ENCODE data around the gene NCOA7. TPM values are rescaled to one million over a fixed set of nuclear protein-coding genes. Genes with fewer than 3 reads are reported as not detected.
"Not testable (repeated sequence)": the region's sequence is repeated elsewhere in the genome, so short reads cannot be mapped to it uniquely, and the experiment has no call there.

NCOA7 gene
- total RNA-seq, 1 donor from 2014 or later, result 53.7 TPM

DNA sequence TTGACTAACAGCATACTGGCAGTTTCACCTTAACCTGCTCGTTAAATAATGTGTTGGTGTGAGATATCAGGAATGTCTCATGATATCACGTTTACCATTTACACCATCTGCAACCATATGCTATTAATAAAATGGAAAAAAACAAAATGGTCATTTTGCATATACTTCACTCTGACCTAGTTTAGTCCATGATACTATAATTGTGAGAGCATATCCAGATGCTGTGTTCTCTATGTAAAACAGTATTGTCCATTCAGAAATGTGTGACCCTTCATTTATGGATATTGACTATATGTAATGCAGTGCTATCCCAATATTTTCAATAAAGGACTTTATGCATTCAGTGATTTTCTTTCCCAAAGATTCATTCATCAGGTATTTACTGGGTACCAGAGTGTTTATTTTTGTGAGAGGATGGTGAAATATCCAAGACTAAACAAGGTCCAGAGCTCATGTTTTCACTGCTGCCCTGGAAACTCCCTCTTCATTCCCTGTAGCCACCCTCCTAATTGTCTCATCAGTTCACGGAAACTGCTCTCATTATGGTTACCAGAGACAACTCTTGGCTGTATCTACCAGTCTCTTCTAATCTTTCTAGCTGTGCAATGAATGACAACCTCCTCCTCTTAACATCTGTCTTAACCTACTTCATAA lies 140.1 kb downstream of the NCOA7 start:
- Mint-ChIP-seq H3K4me3 (no peak overlapping the region), H3K27me3 (no peaks in the 10 kb centered on the region), H3K9me3 (peaks cover 4% of the 10 kb centered on the region), H3K4me1 (peaks cover 24% of the 10 kb centered on the region), H3K27ac (peak overlapping the region; percentile 54), H3K36me3 (ENCODE audit: low read depth) (peaks cover 55% of the 10 kb centered on the region)
- no peak for DNase-seq
- intact Hi-C loops (cut with micrococcal nuclease), result loop anchor here (1.0 kb wide), 1 partner anchor 8 kb away; no protein-coding TSS in a partner anchor

DNA sequence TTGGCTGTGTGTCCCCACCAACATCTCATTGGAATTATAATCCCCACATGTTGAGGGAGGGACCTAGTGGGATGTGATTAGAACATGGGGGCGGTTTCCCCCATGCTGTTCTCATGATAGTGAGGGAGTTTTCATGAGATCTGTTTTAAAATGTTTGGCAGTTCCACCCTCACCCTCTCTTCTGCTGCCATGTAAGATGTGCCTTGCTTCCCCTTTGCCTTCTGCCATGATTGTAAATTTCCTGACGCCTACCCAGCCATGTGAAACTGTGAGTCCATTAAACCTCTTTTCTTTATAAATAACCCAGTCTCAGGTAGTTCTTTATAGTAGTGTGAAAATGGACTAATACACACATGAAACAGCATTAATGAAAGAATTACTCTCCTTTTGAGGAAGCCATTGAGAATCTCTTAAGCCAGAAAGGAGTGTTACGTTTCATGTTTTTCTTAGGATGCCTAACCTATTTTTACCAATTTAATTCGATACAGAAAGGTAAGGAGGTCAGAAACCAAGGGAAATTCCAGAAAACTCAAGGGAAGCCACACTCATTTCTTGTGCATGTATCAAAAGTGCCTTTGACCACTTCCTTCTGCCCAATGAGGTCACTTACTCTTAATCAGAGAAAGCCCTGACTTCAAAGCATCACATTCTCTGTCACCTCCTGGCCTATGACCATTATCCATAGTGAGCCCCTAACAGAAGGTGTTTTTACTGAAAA lies 141.1 kb downstream of the NCOA7 start:
- peaks cover 48% of the 10 kb centered on the region for H3K36me3 Mint-ChIP-seq (ENCODE audit: low read depth)
- H3K4me1 Mint-ChIP-seq, result peaks cover 18% of the 10 kb centered on the region
- H3K9me3 Mint-ChIP-seq, result peaks cover 4% of the 10 kb centered on the region
- DNase-seq, result no peak
- no peaks in the 10 kb centered on the region for H3K27me3 Mint-ChIP-seq
- H3K27ac Mint-ChIP-seq, result peak overlapping the region; percentile 2
- intact Hi-C loops (cut with micrococcal nuclease), result loop anchor here (1.0 kb wide), 1 partner anchor 9 kb away; no protein-coding TSS in a partner anchor
- no peak overlapping the region for H3K4me3 Mint-ChIP-seq

DNA sequence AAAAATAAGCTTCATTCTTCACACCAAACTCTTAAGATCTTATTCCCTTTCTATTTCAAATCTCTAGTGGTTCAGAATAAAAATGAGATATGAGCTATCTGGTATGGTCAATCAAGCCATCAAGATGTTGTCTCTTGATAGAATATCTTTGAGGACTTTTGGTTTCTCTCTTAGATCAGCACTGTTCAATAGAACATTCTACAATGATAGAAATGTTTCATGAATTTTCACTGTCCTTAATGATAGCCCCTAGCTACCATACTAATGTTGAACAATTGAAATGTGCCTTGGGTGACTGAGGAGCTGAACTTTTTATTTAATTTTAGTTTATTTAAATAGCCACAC lies 141.7 kb downstream of the NCOA7 start:
- no peaks in the 10 kb centered on the region for H3K27me3 Mint-ChIP-seq
- no peak overlapping the region for H3K4me3 Mint-ChIP-seq
- H3K9me3 Mint-ChIP-seq, result peaks cover 4% of the 10 kb centered on the region
- intact Hi-C loops (cut with micrococcal nuclease), result no loop called here
- H3K27ac Mint-ChIP-seq, result no peak overlapping the region
- DNase-seq, result no peak
- peaks cover 46% of the 10 kb centered on the region for H3K36me3 Mint-ChIP-seq (ENCODE audit: low read depth)
- H3K4me1 Mint-ChIP-seq, result peaks cover 17% of the 10 kb centered on the region

DNA sequence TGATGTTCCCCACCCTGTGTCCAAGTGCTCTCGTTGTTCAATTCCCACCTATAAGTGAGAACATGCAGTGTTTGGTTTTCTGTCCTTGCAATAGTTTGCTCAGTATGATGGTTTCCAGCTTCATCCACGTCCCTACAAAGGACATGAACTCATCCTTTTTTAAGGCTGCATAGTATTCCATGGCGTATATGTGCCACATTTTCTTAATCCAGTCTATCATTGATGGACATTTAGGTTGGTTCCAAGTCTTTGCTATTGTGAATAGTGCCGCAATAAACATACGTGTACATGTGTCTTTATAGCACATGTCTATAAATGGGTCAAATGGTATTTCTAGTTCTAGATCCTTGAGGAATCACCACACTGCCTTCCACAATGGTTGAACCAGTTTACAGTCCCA lies 144.8 kb downstream of the NCOA7 start:
- Mint-ChIP-seq H3K36me3 (ENCODE audit: low read depth) (peaks cover 27% of the 10 kb centered on the region), H3K4me1 (peaks cover 22% of the 10 kb centered on the region)
- H3K9me3 Mint-ChIP-seq; H3K27me3 Mint-ChIP-seq; H3K4me3 Mint-ChIP-seq; DNase-seq; H3K27ac Mint-ChIP-seq; intact Hi-C loops (cut with micrococcal nuclease): not testable (repeated sequence)

DNA sequence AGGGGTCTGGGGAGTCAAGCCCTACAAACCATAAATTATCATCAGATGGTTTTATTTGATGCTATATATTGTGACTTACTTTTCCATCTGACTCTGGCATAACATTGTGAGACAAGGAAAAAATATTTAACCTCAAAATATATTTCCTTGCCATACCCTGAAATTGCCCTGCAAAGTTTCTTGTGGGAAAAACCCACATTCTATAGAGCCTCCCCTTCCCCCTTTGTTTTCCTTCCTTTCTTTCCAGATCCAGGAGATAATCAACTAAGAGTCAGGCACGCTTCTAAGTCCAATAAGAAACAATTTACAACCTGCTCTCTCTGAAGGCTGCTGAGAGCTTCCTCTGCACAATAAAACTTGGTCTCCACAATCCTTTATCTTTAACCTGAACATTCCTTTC lies 148.3 kb downstream of the NCOA7 start:
- H3K27ac Mint-ChIP-seq, result no peak overlapping the region

DNA sequence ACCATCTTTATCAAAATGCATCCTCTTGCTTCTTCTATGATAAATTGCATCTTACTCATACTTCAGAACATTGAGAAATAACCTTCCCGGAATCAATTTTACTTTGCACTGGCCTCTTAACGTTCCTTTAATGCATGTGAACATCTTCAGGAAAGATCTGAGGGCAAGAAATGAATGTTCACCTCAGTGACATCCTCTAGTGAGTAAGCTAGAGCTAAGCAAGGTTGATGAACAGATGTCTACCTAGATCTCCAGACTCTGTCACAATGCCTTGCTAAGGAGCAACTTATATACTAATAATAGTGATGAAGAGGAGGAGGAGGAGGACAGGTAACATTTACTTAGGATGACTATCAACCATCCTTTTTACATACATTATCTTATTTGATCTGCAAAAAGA lies 149.0 kb downstream of the NCOA7 start:
- Mint-ChIP-seq H3K36me3 (ENCODE audit: low read depth) (no peaks in the 10 kb centered on the region), H3K9me3 (no peaks in the 10 kb centered on the region), H3K27ac (no peak overlapping the region), H3K4me1 (peaks cover 16% of the 10 kb centered on the region), H3K4me3 (no peak overlapping the region), H3K27me3 (peaks cover 10% of the 10 kb centered on the region)
- intact Hi-C loops (cut with micrococcal nuclease), result no loop called here
- DNase-seq, result no peak

More for the DNA sequence above, 148.3 kb downstream of the NCOA7 start:
- no peak for DNase-seq
- H3K27me3 Mint-ChIP-seq, result peaks cover 10% of the 10 kb centered on the region
- no peaks in the 10 kb centered on the region for H3K9me3 Mint-ChIP-seq
- intact Hi-C loops (cut with micrococcal nuclease), result no loop called here
- peaks cover 12% of the 10 kb centered on the region for H3K4me1 Mint-ChIP-seq
- H3K36me3 Mint-ChIP-seq (ENCODE audit: low read depth), result peaks cover 4% of the 10 kb centered on the region
- H3K4me3 Mint-ChIP-seq, result no peak overlapping the region

DNA sequence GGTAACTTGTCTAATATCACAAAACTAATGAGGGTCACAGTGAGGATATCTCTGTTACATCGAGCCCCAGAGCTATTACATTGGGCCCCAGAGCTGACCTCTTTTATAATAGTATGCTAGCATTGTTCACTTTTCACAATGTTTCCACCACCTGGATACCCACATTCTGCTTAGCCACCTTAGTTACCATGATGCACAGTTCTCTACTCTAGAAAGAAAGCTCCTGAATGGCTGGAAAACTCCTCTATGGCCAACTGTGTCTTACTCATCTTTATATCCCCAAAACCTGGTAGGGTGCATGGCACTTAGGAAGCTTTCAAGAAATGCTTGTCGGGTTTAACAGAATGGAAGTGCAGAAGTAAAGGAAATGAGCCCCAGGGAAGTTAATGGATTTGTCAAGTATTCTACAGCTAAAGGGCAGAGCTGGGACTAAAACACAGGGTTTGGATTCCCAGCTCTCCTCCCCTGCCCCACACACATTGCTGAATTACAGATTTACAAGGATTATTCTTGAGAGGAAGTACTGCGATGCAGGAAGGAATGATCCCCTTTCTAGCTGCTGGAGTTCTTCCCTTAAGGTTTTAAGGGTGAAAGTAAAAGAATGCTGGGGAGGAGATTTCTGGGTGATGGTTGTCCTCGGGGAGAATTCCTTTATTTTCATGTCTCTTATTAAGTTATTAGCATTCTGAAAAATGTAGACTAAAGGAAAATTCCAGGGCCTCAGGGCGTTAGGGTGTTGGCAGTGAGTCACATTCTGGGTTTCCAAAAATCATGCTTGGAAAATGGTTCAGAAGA lies 149.7 kb downstream of the NCOA7 start:
- intact Hi-C loops (cut with micrococcal nuclease), result no loop called here
- H3K36me3 Mint-ChIP-seq (ENCODE audit: low read depth), result no peaks in the 10 kb centered on the region
- peaks cover 16% of the 10 kb centered on the region for H3K4me1 Mint-ChIP-seq
- no peaks in the 10 kb centered on the region for H3K9me3 Mint-ChIP-seq
- H3K27ac Mint-ChIP-seq, result no peak overlapping the region
- peaks cover 10% of the 10 kb centered on the region for H3K27me3 Mint-ChIP-seq
- no peak for DNase-seq
- H3K4me3 Mint-ChIP-seq, result no peak overlapping the region

DNA sequence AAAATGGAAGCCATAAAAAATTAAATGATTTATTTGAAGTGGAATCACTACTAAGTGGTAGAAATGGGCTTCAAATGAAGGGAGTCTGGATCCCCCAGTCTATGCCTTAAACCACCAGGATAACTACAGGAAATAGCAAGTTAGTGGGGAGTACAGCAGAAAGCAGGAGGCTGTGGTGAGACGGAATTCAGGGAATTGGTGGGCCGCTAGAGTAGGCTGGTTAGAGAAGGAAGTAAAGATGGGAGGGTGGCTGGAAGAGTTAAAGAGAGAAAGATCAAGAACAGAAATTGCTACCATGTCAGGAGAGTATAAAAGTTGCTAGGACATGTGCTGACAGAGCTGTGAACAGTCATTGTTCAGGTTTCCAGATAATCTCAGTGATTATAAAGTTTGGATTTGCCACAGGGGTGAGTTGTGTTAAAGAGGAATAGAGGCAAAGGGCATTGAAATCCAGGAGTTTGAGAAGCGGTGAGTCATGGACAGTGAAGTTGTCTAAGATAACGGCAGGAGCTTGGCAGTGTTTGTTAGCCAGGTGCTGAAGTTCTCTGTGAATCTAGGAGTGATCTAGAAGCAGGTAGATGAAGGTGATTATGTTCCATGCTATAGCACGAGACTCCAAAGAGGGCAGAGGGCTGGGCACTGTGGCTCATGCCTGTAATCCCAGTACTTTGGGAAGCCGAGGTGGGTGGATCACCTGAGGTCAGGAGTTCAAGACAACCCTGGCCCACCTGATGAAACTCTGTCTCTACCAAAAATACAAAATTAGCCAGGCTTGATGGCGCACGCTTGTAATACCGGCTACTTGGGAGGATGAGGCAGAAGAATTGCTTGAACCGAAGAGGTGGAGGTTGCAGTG lies 152.1 kb downstream of the NCOA7 start:
- DNase-seq, result peak; percentile 46
- Mint-ChIP-seq H3K27me3 (peaks cover 10% of the 10 kb centered on the region), H3K27ac (no peak overlapping the region), H3K9me3 (no peaks in the 10 kb centered on the region), H3K4me1 (peaks cover 25% of the 10 kb centered on the region), H3K36me3 (ENCODE audit: low read depth) (no peaks in the 10 kb centered on the region), H3K4me3 (no peak overlapping the region)
- intact Hi-C loops (cut with micrococcal nuclease), result no loop called here

DNA sequence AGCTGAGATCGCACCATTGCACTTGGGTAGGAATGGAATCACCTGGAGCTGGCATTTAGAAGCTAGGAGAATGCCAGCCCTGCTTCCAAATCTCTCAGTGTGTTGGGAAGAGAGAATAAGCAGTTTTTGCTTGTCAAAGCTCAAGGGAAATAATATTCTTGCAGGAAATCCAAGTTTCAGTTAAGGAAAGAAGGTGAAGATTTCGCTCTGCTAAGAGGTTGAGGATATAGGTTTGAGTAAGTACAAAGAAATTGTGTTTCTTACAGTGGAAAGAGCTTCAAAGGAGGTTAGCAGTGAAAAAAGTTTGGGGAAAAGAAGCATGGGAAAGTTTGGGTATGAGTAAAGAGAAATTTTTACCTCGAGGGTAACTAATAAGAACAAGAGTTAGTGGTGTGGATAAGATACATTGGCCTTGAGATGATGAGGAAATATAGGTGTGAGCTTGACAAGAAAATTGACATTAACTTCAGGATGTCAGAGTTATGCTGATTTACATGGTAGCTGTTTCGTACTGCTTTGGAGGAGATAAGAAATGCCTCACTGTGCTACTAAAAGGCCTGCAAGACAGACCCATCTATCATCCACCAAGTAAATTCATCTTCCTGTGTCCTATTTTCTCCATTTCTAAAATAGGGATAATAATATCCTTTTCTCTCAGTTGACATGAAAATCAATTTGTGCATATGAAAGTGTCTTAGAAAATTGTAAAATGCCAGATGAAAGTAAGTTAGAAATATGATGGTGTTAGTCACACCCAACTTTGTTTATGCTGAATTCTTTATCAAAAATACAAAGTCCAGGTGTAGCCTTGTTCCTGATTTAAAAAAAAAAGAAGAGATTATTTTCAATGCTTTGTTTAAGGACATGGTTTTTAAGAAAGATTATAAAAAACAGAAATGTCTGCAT lies 153.0 kb downstream of the NCOA7 start:
- no peak overlapping the region for H3K4me3 Mint-ChIP-seq
- no peaks in the 10 kb centered on the region for H3K36me3 Mint-ChIP-seq (ENCODE audit: low read depth)
- no peak for DNase-seq

DNA sequence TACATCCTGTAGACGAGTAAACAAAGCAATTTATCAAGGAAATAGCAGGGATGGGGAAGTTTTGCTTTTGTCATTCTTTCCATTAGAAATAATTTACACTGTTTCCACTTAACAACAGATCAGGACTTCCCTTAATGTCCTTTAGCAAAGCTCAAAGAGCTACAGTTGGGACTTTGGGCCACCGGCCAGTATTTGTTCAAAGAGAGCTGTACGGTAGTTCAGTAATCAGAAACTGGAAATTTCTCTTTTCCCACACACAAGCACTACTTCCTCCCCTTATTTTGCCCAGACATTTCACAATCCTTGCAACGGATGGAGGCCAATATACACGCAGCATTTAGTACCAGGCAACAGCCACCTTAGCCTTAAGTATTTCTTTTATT lies 153.7 kb downstream of the NCOA7 start:
- Mint-ChIP-seq H3K27me3 (peaks cover 6% of the 10 kb centered on the region), H3K27ac (no peak overlapping the region), H3K4me3 (no peak overlapping the region), H3K4me1 (peaks cover 22% of the 10 kb centered on the region), H3K36me3 (ENCODE audit: low read depth) (no peaks in the 10 kb centered on the region), H3K9me3 (no peaks in the 10 kb centered on the region)
- DNase-seq, result no peak
- intact Hi-C loops (cut with micrococcal nuclease), result loop anchor here (2.0 kb wide), 1 partner anchor 18 kb away; no protein-coding TSS in a partner anchor

More for the DNA sequence above, 153.0 kb downstream of the NCOA7 start:
- H3K27me3 Mint-ChIP-seq, result peaks cover 10% of the 10 kb centered on the region
- H3K4me1 Mint-ChIP-seq, result peaks cover 25% of the 10 kb centered on the region
- no peaks in the 10 kb centered on the region for H3K9me3 Mint-ChIP-seq
- intact Hi-C loops (cut with micrococcal nuclease), result loop anchor here (2.0 kb wide), 1 partner anchor 17 kb away; no protein-coding TSS in a partner anchor
- H3K27ac Mint-ChIP-seq, result no peak overlapping the region

DNA sequence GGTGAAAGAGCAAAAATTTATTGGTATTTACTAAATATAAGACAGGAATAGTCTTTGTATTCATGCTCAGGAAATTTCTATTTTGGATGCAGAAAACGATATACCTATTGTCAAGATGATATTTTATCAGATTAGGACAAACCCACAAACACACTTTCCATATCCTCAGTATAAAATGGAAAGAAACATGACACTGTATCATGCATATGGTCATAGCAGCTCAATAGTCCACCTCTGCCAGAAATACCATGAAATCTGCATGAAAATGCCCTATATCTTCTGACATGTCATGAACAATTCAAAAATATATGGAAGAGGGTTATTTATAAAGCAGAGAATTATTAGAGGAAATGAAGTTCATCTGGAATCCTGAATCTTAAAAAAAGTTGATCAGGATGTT lies 154.1 kb downstream of the NCOA7 start:
- peaks cover 6% of the 10 kb centered on the region for H3K27me3 Mint-ChIP-seq
- intact Hi-C loops (cut with micrococcal nuclease), result loop anchor here (2.0 kb wide), 1 partner anchor 18 kb away; no protein-coding TSS in a partner anchor
- no peaks in the 10 kb centered on the region for H3K9me3 Mint-ChIP-seq
- peaks cover 19% of the 10 kb centered on the region for H3K4me1 Mint-ChIP-seq
- no peak for DNase-seq
- H3K36me3 Mint-ChIP-seq (ENCODE audit: low read depth), result no peaks in the 10 kb centered on the region
- H3K4me3 Mint-ChIP-seq, result no peak overlapping the region
- no peak overlapping the region for H3K27ac Mint-ChIP-seq

DNA sequence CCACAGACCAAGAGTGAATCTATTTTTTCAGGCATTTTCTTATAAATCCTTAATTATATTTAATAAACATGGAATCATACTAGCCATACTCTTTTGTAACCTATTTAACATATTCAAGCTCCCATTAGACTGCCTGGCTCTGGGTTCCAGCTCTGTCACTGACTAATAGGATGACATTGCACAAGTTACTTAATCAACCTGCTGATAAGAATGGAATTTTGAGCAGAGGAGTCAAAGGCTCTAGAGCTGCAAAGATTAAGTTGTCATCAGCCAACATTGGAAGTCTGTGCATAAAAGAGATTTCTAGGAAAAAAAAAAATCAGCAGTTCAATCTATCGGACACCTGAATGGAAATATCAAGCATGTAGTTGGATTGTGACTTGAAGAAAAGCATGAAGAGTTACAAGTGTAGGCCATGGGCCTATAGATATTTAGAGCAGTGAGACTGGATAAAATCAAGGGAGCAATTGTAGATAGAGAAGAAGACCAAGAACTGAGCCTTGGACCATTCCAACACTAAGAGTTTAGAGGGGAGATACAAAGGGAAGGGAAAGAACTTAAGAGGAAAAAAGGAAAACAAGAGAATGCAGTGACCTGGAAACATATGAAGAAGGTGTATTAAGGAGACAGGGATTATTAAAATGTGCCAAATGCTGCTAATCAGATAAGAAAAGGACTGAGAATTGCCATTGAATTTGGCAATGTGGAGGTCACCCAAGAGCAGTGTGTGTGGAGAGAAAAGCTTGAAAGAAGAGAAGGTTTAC lies 154.8 kb downstream of the NCOA7 start:
- Mint-ChIP-seq H3K9me3 (no peaks in the 10 kb centered on the region), H3K27ac (no peak overlapping the region), H3K36me3 (ENCODE audit: low read depth) (no peaks in the 10 kb centered on the region), H3K27me3 (peaks cover 3% of the 10 kb centered on the region), H3K4me3 (no peak overlapping the region), H3K4me1 (peaks cover 19% of the 10 kb centered on the region)
- intact Hi-C loops (cut with micrococcal nuclease), result loop anchor here (2.0 kb wide), 1 partner anchor 19 kb away; no protein-coding TSS in a partner anchor
- no peak for DNase-seq

Data from activated CD4-positive, alpha-beta T cell treated with anti-CD3 and anti-CD28 coated beads, Interleukin-2, amount 10 ng/mL, durations not matched to agents 24 days and 14 days (primary cell).